HL-60/S4 treated with retinoic acid at 250 ng/mL for 4 days and 3 days (cell line): ENCODE results near the gene HECTD4.
"Not testable (repeated sequence)": the region's sequence is repeated elsewhere in the genome, so short reads cannot be mapped to it uniquely, and the experiment has no call there.

Source experiments
- in situ Hi-C: fragments of 300-500 bp; cut with MboI; formaldehyde crosslinking; loops from 2 replicates; pipeline ENCODE4 v1.7.0; 2022; ENCODE audit warnings: low sequenced_read_pairs

HECTD4 gene

DNA sequence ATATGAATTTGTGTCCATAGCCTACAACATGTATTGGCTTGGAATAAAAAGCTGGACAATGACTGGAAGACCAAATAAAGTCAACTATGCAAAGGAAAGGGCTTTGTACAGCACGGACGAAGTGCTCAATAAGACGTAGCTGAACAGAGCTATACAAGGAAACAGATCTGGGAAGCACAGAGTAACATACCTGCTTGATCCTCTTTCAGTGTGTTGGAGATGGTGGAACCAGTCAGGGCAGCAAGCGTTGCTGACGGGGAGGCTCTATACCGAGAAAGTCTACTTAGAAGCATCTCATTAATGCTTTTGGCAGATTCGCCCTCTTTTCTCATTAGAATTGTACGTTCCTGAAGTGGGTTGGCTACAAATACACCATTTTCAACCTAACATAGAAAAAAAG lies 99.3 kb downstream of the HECTD4 start:
- in situ Hi-C loops, result no loop called here

DNA sequence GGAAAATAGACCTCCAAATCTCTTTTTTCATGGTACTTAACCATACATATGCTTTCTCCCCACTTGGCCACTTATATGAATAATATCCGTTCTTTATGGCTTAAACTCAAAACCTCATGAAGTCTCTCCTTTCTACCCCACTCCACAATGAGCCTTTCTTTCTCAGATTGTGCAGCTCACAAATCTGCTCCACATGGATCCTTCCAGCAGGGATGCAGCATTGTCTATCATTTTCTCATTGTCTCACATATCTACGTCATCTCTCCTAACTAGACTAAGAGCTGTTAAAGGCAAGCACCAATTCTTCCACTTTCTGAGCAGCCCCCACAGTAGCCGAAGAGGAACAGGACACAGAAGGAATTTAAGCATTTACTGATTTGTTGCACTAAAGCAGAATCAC lies 106.4 kb downstream of the HECTD4 start:
- in situ Hi-C loops, result no loop called here

DNA sequence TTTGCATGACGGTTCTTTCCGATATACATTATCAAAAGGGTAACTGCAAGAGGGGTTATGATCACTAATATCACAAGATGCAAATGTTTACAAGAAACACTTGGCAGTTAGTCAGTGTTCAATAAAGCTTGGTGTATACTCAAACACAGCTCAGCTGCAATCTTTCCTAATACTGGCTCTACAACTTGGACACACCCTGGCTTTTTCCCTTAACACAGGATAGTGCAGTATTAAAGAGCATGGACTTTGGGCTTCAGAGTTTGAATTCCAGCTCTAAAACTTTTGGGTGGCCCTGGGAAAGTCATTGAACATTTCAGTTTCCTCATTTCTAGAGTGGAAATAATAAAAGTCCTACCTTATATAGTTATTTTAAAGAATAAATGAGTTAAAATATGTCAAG lies 107.0 kb downstream of the HECTD4 start:
- in situ Hi-C loops, result no loop called here

DNA sequence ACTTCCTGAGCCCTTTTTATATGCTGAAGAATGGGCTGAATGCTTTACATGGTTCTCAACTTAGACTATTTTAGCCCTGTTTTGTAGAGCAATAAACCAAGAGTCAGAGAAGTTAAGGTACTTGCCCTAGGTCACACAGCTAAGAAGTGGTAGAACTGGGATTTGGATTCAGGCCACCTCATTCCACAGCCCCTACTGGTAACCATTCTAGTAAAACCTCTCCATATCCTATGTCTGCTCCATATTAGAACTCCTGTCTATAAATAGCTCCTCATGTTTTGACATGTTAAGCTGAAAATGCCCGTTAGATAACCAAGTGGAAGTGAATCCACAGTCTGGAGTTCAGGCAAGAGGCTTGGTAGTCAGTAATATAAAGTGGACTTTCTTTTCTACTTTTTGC lies 111.6 kb downstream of the HECTD4 start:
- in situ Hi-C loops, result no loop called here

DNA sequence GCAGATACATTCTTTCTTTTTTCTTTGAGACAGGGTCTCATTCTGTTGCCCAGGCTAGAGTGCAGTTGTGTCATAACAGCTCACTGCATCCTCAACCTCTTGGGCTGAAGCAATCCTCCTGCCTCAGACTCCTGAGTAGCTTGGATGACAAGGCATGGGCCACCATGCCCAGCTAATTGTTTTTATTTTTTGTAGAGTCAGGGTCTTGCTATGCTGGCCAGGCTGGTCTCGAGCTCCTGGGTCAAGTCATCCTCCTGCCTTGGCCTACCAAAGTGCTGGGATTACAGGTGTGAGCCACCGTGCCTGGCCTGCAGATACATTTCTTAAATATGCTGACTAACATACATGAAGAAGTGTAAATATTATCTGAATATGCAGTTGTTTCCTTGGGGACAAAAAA lies 115.8 kb downstream of the HECTD4 start:
- in situ Hi-C loops, result no loop called here

DNA sequence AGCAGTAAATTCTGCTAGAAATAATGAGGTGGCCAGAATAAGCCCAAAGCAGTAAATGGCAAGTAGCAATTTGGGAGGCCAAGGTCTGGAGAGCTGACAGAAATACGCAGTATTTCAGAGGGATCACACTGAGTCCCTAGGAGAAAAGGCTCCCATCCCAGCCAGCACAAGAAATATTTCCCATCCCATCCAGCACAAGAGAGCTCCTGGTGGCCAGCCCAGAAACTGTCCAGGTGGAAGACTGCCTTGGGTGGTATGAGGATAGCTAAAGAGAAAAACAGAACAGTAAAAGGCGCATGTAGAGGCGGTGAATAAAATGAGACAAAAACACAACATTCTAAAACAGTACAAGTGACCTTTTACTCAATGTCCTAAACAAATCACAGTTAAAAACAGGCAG lies 120.7 kb downstream of the HECTD4 start:
- in situ Hi-C loops, result no loop called here

DNA sequence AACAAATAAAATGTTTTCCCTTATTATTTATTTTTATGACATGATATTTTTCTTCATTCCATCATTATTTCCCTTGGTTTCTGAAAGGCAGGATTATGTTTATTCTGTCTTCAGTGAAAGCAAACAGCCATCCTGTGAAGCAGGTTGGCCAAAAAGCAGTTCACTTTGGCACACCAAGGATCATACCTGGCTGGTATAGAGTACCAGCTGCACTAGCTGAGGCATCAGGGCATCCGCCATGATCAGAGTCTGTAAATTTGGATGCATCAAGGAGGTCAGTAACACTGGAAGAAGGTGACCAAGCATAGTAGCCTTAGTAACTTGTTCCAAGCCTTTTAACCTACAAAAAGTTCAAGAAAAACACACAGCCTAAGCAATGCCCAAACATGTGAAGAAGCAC lies 123.3 kb downstream of the HECTD4 start:
- in situ Hi-C loops, result no loop called here

DNA sequence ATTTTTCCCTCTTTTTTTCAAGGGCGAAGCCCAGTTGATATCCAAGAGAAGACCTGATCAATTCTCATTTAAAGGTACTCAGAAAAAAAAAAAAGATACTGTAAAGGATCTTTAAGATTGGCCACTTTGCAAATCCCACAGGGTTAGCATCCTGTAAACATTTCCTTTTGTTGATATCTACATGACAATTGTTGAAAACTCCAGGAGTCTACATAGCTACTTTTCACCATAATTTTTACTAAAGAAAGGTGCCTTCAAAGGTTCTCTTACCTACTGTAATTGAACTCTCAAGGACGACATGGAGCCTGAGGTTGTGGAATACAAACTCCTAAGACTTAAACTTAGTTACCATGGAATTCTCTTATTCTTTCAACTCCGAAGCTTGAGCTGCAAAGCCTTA lies 125.5 kb downstream of the HECTD4 start:
- in situ Hi-C loops, result no loop called here

DNA sequence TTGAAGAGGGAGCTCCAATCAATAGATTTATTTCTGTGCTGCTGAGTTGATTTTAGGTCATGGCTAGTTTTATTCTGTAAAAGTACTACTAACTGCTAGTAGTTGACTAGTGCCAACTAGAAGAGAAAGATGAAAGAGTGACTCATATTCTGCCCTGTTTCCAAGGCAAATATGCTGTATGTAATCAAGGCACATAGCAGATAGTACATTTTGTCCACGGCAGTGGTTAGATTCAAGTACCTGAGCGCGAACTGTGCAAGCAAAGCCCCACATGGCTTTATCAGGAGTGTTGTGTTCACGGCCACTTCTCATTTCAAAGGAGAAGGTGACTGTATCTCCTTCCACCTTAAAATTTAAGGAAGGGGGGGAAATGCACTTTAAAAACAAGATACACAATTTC lies 130.0 kb downstream of the HECTD4 start:
- in situ Hi-C loops, result no loop called here

DNA sequence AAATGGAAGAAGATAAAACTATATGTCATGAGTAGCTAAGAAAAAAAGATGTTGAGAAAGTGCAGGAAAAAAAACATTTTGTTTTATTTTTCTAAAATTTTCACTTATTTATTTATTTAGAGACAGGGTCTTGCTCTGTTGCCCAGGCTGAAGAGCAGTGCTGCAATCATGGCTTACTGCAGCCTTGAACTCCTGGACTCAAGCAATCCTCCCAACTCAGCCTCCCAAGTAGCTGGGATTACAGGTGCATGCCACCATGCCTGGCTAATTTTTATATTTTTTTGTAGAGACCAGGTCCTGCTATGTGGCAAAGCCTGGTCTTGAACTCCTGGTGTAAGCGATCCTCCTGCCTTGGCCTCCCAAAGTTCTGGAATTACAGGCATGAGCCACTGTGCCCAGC lies 137.3 kb downstream of the HECTD4 start:
- in situ Hi-C loops, result not testable (repeated sequence)

DNA sequence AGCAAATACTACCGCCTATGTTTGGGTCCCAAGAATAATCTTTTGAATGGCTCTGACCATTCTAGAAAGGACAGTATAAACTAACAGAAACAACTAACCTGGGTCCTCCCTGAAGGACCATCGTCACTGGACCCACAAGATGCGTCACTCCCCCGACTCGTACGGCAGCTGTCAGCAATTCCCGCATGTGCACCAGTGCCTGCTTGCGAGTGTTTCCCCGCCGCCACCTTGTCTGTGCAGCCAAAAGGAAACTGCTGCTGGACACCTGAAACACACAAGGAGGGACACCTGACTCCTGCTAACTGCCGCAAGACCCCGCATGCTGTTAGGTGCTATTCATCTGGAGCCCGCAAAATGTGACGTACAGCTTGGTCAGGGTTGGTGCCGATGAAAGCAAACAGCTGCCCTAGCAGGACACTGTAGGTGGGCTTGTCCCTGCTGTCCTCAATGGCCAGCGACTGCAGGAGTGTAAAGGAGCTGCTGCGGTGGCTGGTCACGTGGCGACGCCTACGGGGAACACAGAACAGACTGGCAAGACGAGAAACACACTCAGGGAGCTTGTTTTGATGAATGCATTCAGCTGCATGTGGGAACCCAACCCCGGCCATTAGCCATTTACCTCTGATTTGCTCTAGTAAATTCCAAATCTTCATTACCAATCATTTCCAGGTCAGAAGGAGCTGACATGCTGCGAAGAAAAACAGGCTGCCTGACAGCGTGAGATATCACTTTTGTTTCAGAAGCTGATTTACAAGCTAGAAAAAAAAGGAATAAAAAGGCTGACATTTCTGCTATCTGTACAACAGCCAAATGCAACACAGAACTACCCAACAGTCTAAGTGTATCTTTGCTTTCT lies 138.7 kb downstream of the HECTD4 start:
- in situ Hi-C loops, result no loop called here

DNA sequence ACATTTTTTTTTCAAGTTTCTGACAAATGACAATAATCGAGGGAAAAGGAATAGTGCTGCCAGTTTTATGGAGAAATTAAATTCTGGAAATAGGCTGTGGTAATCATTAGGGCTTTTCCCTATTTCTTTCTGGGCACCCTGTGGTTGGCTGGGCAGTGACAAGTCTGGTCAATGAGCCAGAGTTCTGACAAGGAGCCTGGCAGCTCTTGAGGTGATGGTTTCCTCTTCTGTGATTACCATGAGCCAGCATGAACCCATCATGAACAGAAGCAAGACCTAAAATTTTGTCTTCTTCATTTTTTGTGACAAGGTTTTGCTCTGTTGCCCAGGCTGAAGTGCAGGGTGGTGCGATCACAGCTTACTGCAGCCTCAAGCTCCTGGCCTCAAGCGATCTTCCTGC lies 141.1 kb downstream of the HECTD4 start:
- in situ Hi-C loops, result no loop called here

DNA sequence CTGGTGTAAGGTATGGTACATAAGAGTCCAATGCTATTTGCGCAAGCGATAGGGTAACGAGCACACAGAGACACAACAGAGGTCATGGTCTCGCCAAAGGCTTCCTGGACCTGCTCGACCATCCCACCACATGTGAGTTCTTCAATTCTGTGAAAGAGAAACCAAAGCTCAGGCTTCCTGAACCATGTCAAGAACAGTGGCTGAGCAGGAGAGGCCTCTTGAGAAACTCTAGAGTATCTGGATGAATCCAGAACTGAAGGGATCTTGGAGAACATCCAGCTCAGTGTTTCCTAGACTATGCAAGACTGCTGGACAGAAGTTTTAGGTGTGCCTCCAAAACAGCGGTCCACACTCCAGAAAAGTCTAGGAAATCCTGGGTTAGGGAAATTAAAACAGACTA lies 142.3 kb downstream of the HECTD4 start:
- in situ Hi-C loops, result no loop called here

DNA sequence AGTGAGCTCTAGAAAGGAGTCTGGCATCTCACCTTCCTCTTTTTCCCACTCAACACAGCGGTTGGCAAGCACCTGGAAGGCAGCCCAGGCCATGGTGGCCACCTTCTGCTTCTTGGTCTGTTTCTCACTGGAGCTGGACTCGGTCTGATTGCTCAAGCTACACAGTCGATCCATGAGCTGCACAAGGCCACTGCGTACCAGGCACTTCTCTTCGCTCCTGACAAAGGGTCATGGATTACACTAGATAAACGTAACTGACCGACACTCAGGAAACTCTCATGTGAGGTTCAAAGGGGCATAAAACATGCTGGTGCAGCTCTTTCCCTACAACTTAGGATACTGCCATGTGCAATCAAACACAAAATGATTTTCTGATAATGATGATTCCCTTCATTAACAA lies 143.2 kb downstream of the HECTD4 start:
- in situ Hi-C loops, result no loop called here

DNA sequence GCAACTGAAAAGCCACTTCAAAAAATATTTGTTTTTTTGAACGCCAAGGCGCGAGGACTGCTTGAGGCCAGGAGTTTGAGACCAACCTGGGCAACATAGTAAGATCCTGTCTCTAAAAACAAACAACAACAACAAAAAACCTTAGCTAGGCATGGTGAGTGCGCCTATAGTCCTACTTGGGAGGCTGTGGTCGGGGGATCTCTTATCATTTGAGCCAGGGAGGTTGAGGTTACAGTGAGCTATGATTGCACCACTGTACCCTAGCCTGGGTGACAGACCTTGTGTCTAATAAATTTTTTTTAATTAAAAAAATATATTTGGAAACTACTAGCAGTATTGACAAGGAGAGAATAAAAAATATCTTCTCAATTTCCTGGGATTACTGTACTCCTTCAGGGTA lies 143.8 kb downstream of the HECTD4 start:
- in situ Hi-C loops, result no loop called here

DNA sequence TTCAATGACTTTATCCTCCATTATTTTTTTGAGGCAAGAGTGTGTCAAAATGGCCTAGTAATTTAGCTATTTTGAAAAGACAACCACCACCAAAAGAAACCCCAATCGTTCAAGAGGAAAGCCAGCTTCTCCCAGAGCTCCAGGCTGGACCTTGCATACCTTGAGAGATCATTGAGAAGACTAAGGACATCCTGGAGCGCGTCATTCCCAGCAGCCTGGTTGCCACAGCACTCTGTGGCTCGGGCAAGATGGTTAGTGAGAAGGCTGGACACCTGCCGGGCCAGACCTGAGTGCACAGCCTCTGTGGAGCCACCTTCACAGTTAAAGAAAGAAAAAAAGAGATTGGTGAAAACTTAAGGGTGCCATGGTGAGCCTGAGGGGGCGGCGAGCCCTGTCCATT lies 145.4 kb downstream of the HECTD4 start:
- in situ Hi-C loops, result no loop called here

DNA sequence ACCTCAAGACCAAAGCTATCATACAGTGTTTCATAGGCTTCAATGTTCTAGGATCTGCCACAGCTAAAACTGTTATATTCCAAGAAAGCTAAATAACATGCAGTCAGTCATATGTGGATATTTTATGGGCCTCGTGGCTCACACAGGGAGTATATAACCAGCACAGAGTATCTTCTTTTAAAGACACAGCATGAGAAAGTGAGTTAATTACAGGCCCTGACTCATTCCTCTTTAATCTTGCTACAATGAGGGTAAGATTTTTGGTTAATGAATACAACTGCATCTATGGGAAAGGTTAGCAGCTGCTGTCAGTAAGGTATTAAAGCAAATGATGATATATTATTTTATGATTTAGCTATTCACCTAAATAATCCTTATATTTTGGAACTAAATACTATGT lies 145.8 kb downstream of the HECTD4 start:
- in situ Hi-C loops, result no loop called here

DNA sequence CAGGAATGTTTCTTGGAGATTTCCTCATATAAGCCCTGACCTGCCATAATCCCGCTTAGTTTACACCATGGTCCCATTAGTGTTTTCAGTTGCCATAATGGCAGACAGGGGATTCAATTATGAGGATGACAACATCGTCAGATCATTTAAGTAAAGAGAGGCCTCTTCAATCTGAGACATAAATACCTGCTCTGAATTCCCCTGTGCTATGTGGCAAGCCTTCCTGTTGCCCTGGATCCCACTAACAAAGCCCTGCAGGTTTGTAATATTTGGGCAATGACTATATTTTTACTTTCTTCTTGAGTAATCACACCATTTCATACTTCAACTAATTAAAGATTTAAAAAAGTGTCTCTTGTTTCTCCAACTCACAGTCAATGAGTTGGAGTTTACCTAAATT lies 147.9 kb downstream of the HECTD4 start:
- in situ Hi-C loops, result no loop called here

DNA sequence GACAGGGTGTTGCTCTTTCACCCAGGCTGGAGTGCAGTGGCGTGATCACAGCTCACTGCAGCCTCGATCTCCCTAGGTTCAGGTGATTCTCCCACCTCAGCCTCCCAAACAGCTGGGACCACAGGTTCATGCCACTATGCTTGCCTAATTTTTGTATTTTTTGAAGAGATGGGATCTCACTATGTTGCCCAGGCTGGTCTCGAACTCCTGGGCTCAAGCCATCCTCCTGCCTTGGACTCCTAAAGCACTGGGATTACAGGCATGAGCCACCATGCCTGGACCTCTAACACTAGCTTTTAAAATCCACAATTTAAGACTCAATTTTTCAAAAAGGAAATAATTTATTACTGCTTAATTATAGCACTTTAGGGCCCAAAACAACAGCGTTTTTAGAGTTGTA lies 149.0 kb downstream of the HECTD4 start:
- in situ Hi-C loops, result no loop called here

DNA sequence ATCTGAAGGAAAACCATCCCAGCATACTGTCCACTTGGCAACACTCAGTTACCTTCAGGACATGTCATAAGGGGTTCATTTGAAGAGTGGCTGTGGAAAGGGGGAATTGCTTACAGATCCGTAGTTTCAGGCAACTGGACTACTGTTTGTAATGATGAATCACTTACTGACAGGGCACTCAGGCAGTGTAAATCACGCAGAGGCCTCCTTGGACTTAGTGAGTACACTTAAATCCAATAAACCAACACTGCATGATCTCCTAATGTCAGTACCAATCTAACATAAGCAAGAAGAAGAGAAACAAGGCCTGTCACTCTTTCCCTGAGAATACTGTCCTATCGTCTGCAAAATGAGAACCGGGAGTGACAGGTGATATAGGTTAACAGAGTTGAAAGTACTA lies 152.1 kb downstream of the HECTD4 start:
- in situ Hi-C loops, result no loop called here

DNA sequence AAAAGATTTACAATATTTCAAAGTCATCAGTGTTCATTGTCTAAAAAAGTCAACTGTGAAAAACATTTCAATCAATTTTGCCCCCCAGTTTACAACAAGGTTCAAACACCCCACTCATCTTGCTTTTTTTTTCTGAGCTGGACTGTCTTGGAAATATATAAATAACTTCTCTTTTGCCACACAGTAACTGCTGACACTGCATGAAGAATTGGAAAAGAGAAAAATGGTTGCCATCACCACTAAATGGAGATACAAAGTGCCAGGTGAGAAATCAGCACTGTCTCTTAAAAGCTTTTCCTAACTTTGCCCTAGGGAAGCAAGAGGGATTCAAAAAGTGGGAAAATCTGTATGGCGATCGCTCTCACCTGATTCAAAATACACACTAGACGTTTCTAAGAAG lies 155.5 kb downstream of the HECTD4 start:
- in situ Hi-C loops, result no loop called here

DNA sequence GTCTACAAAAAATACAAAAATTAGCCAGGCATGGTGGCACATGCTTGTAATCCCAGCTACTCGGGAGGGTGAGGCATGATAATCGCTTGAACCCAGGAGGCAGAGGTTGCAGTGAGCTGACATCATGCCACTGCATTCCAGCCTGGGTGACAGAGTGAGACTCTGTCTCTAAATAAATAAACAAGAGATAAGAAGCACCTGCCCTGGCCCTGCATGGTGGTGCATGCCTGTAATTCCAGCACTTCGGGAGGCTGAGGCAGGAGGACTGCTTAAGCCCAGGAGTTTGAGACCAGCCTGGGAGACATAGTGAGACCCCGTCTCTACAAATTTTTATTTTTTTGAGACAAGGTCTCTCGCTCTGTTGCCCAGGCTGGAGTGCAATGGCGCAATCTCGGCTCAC lies 161.6 kb downstream of the HECTD4 start:
- in situ Hi-C loops, result not testable (repeated sequence)

DNA sequence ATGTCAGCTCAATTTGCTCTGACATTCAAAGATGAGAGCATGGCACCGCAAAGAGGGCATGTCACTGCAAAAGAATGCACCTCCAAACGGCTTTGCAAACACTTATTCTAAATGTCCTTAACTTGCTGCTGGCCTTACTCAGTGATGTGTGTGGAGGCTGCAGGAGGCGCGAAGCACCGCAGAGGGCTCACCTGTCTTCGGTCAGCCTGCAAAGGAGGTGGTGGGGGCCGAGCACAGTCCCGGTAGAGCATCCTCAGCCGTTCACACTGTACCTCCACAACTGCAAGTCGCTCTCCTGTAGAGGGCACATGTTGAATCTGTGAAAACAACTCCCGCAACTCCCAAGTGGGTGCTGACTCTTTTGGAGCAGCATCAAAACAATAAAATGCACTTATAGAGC lies 163.0 kb downstream of the HECTD4 start:
- in situ Hi-C loops, result no loop called here
